Skeletal muscle cell (primary cell): ENCODE measurements around the gene RAB30.
"Not testable (repeated sequence)": the region's sequence is repeated elsewhere in the genome, so short reads cannot be mapped to it uniquely, and the experiment has no call there.

Source experiments
- DNase-seq: peaks from one replicate; pipeline ENCODE4 v3.0.0-alpha.2; 2010; ENCODE audit warnings: low read depth
- H3K4me3 ChIP-seq: 2 replicates; pipeline ENCODE4 v1.5.1; 2011; ENCODE audit warnings: low read depth, mild to moderate bottlenecking, control low read depth, low read length, moderate library complexity

Gene RAB30

GRCh38 chr11:82971519-82971946 is 100.2 kb downstream of the RAB30 start:
- H3K4me3 ChIP-seq, DNase-seq: not testable (repeated sequence)

- DNase-seq, H3K4me3 ChIP-seq: not testable (repeated sequence)
These were observed 101.1 kb downstream of the RAB30 start for GRCh38 chr11:82970507-82971083.

GRCh38 chr11:82969811-82970210 is 101.9 kb downstream of the RAB30 start:
- DNase-seq: no peak
- H3K4me3 ChIP-seq: no peak overlapping the region

- DNase-seq: no peak
- no peak overlapping the region for H3K4me3 ChIP-seq
These were observed 104.3 kb downstream of the RAB30 start for GRCh38 chr11:82967381-82967780.

- H3K4me3 ChIP-seq, DNase-seq: not testable (repeated sequence)
These were observed 109.7 kb downstream of the RAB30 start for GRCh38 chr11:82962021-82962420.

GRCh38 chr11:82960779-82961143 is 110.9 kb downstream of the RAB30 start:
- H3K4me3 ChIP-seq: no peak overlapping the region
- no peak for DNase-seq

- no peak for DNase-seq
These were observed 111.5 kb downstream of the RAB30 start for GRCh38 chr11:82959987-82960778.

GRCh38 chr11:82955736-82956453 is 115.8 kb downstream of the RAB30 start:
- DNase-seq, H3K4me3 ChIP-seq: not testable (repeated sequence)

More at GRCh38 chr11:82959987-82960778, 111.5 kb downstream of the RAB30 start:
- H3K4me3 ChIP-seq: no peak overlapping the region

GRCh38 chr11:82950502-82950901 is 121.2 kb downstream of the RAB30 start:
- H3K4me3 ChIP-seq, DNase-seq: not testable (repeated sequence)

- no peak for DNase-seq
- no peak overlapping the region for H3K4me3 ChIP-seq
These were observed 122.3 kb downstream of the RAB30 start for GRCh38 chr11:82949352-82949751.

GRCh38 chr11:82945682-82946081 is 126.0 kb downstream of the RAB30 start:
- DNase-seq: no peak
- H3K4me3 ChIP-seq: no peak overlapping the region

- H3K4me3 ChIP-seq, DNase-seq: not testable (repeated sequence)
These were observed 126.7 kb downstream of the RAB30 start for GRCh38 chr11:82945041-82945440.

- H3K4me3 ChIP-seq: no peak overlapping the region
- DNase-seq: no peak
These were observed 127.5 kb downstream of the RAB30 start for GRCh38 chr11:82944198-82944597.

- H3K4me3 ChIP-seq, DNase-seq: not testable (repeated sequence)
These were observed 128.3 kb downstream of the RAB30 start for GRCh38 chr11:82943430-82943829.

- H3K4me3 ChIP-seq: no peak overlapping the region
- no peak for DNase-seq
These were observed 129.3 kb downstream of the RAB30 start for GRCh38 chr11:82942376-82942775.

GRCh38 chr11:82939456-82939855 is 132.2 kb downstream of the RAB30 start:
- DNase-seq: no peak
- no peak overlapping the region for H3K4me3 ChIP-seq

GRCh38 chr11:82937554-82937953 is 134.1 kb downstream of the RAB30 start:
- no peak for DNase-seq
- H3K4me3 ChIP-seq: no peak overlapping the region

- no peak overlapping the region for H3K4me3 ChIP-seq
- DNase-seq: peak; percentile 15
These were observed 135.4 kb downstream of the RAB30 start for GRCh38 chr11:82936261-82936660.

- DNase-seq: no peak
These were observed 139.1 kb downstream of the RAB30 start for GRCh38 chr11:82932564-82932963.

GRCh38 chr11:82930734-82931133 is 141.0 kb downstream of the RAB30 start:
- H3K4me3 ChIP-seq: no peak overlapping the region
- DNase-seq: no peak

More at GRCh38 chr11:82932564-82932963, 139.1 kb downstream of the RAB30 start:
- no peak overlapping the region for H3K4me3 ChIP-seq
